ENCODE measurements around the gene AFAP1L1.
"Not testable (repeated sequence)": the region's sequence is repeated elsewhere in the genome, so short reads cannot be mapped to it uniquely, and the experiment has no call there.

Gene AFAP1L1

GRCh38 chr5:149376104-149376503, 104.4 kb downstream of the AFAP1L1 start:
- DNase-seq, result no peak

GRCh38 chr5:149376711-149377447, 105.2 kb downstream of the AFAP1L1 start:
- no peak for DNase-seq

GRCh38 chr5:149378241-149378820, 106.7 kb downstream of the AFAP1L1 start:
- no peak for DNase-seq

GRCh38 chr5:149379177-149379761, 107.6 kb downstream of the AFAP1L1 start, which contains the start of gene IL17B:
IL17B (minus strand) TSS chr5:149379292; CDS start chr5:149379225, 67 bp downstream.
- DNase-seq, result no peak

- no peak for DNase-seq
Measured at GRCh38 chr5:149379818-149380374, 108.2 kb downstream of the AFAP1L1 start.

GRCh38 chr5:149380466-149381121, 108.9 kb downstream of the AFAP1L1 start:
- DNase-seq, result no peak

GRCh38 chr5:149381261-149381985, 109.8 kb downstream of the AFAP1L1 start:
- DNase-seq, result no peak

- DNase-seq, result peak; percentile 72
Measured at GRCh38 chr5:149381986-149382338, 110.3 kb downstream of the AFAP1L1 start.

- DNase-seq, result no peak
Measured at GRCh38 chr5:149382517-149383220, 111.0 kb downstream of the AFAP1L1 start.

- no peak for DNase-seq
Measured at GRCh38 chr5:149383399-149383798, 111.7 kb downstream of the AFAP1L1 start.

GRCh38 chr5:149386166-149386565, 114.5 kb downstream of the AFAP1L1 start:
- no peak for DNase-seq

GRCh38 chr5:149387081-149387631, 115.5 kb downstream of the AFAP1L1 start:
- DNase-seq, result no peak

GRCh38 chr5:149387982-149388381, 116.3 kb downstream of the AFAP1L1 start:
- no peak for DNase-seq

- no peak for DNase-seq
Measured at GRCh38 chr5:149388498-149389190, 117.0 kb downstream of the AFAP1L1 start.

GRCh38 chr5:149389552-149390495, 118.2 kb downstream of the AFAP1L1 start:
- DNase-seq, result no peak

- DNase-seq, result not testable (repeated sequence)
Measured at GRCh38 chr5:149391076-149391475, 119.4 kb downstream of the AFAP1L1 start.

All from stimulated activated CD4-positive, alpha-beta T cell treated with anti-CD3 and anti-CD28 coated beads, Interleukin-1b, Interleukin-23, amount 100 ng/mL, for 48 hours (primary cell).